GM12801 (cell line): ENCODE results near the gene CHN1.

Experiments
- CTCF ChIP-seq: IDR thresholded peaks from one replicate; pipeline ENCODE4 v1.5.1; 2011; ENCODE audit warnings: control low read depth; ENCODE audit not compliant: insufficient read length; ENCODE audit errors: extremely low read depth

Gene CHN1

GRCh38 chr2:174836377-174836994 is 168.7 kb downstream of the CHN1 start:
- TF ChIP-seq CTCF, result no peak

- TF ChIP-seq CTCF, result no peak
These were observed 169.4 kb downstream of the CHN1 start for GRCh38 chr2:174835797-174836255.

GRCh38 chr2:174833737-174834136 is 171.4 kb downstream of the CHN1 start:
- no peak for TF ChIP-seq CTCF

GRCh38 chr2:174830561-174830960 is 174.6 kb downstream of the CHN1 start:
- TF ChIP-seq CTCF, result no peak

- TF ChIP-seq CTCF, result no peak
These were observed 175.6 kb downstream of the CHN1 start for GRCh38 chr2:174829550-174829949.

- TF ChIP-seq CTCF, result no peak
These were observed 177.5 kb downstream of the CHN1 start for GRCh38 chr2:174827371-174828369.

GRCh38 chr2:174826051-174826450 is 179.1 kb downstream of the CHN1 start:
- TF ChIP-seq CTCF, result no peak
